ENCODE results near the gene CGB2. TPM values are rescaled to one million over a fixed set of nuclear protein-coding genes. Genes with fewer than 3 reads are reported as not detected.

The CGB2 gene
- total RNA-seq = 1.9 TPM in 1 of 2 replicates, not detected in the other

GRCh38 chr19:49031642-49032301 is at the start of gene CGB2:
TSS of gene CGB2 (plus strand) at chr19:49031890. CDS start at chr19:49032096, 206 bp downstream.

GRCh38 chr19:48993175-48994034 is 38.3 kb upstream of the CGB2 start, which contains the start of the genes GYS1 and RUVBL2:
TSS of gene GYS1 (minus strand) at chr19:48993309. CDS start at chr19:48993112, 197 bp downstream.
TSS of gene RUVBL2 (plus strand) at chr19:48993887. CDS start at chr19:48993912, 25 bp downstream.

GRCh38 chr19:49017041-49017665 is 14.5 kb upstream of the CGB2 start, which contains the start of gene LHB:
TSS of gene LHB (minus strand) at chr19:49017091. CDS start at chr19:49017081, 10 bp downstream.

GRCh38 chr19:49024233-49024632 is 7.5 kb upstream of the CGB2 start, which contains the start of gene CGB3:
TSS of gene CGB3 (minus strand) at chr19:49024333. CDS start at chr19:49023971, 362 bp downstream.

GRCh38 chr19:49036815-49037214 is 5.1 kb downstream of the CGB2 start, which contains the start of gene CGB1:
TSS of gene CGB1 (minus strand) at chr19:49036895. CDS start at chr19:49036711, 184 bp downstream.

GRCh38 chr19:49043548-49043947 is 11.9 kb downstream of the CGB2 start, which contains the start of gene CGB5:
TSS of gene CGB5 (plus strand) at chr19:49043848. CDS start at chr19:49044210, 362 bp downstream.

GRCh38 chr19:49049011-49049410 is 17.3 kb downstream of the CGB2 start, which contains the start of gene CGB8:
TSS of gene CGB8 (minus strand) at chr19:49049111. CDS start at chr19:49048739, 372 bp downstream.

GRCh38 chr19:49057636-49058234 is 26.0 kb downstream of the CGB2 start, which contains the start of gene CGB7:
TSS of gene CGB7 (minus strand) at chr19:49057749. CDS start at chr19:49055375, 2,374 bp downstream.

GRCh38 chr19:49064768-49065611 is 33.3 kb downstream of the CGB2 start, which contains the start of gene NTF4:
TSS of gene NTF4 (minus strand) at chr19:49064818. CDS start at chr19:49061997, 2,821 bp downstream.

Other genes starting within 250 kb of the CGB2 start
- 35.2 and 37.8 TPM in 2 replicates for gene BCAT2, start 220.9 kb upstream of the CGB2 start, total RNA-seq
- gene HSD17B14, start 195.4 kb upstream of the CGB2 start, total RNA-seq = 0.64 and 1.9 TPM in 2 replicates
- 3.8 and 5.5 TPM in 2 replicates for gene PLEKHA4, start 163.3 kb upstream of the CGB2 start, total RNA-seq
- gene PPP1R15A, start 159.5 kb upstream of the CGB2 start, total RNA-seq = 59.9 and 106 TPM in 2 replicates
- gene TULP2, start 133.1 kb upstream of the CGB2 start, total RNA-seq = 0.21 and 0.24 TPM in 2 replicates
- 90.8 and 93.4 TPM in 2 replicates for gene NUCB1, start 131.6 kb upstream of the CGB2 start, total RNA-seq
- 6.4 and 8.4 TPM in 2 replicates for gene DHDH, start 98.2 kb upstream of the CGB2 start, total RNA-seq
- 35.0 and 104 TPM in 2 replicates for gene BAX, start 77.0 kb upstream of the CGB2 start, total RNA-seq
- 3,392 and 8,392 TPM in 2 replicates for gene FTL, start 66.6 kb upstream of the CGB2 start, total RNA-seq
- 22.8 and 61.9 TPM in 2 replicates for gene GYS1, start 38.6 kb upstream of the CGB2 start, total RNA-seq
- 159 and 276 TPM in 2 replicates for gene RUVBL2, start 38.0 kb upstream of the CGB2 start, total RNA-seq
- 1.9 TPM in 1 of 2 replicates, not detected in the other for gene LHB, start 14.8 kb upstream of the CGB2 start, total RNA-seq
- gene CGB3, start 7.6 kb upstream of the CGB2 start, total RNA-seq = not detected in 2 replicates
- gene CGB1, start 5.0 kb downstream of the CGB2 start, total RNA-seq = not detected in 2 replicates
- gene CGB5, start 12.0 kb downstream of the CGB2 start, total RNA-seq = 0.24 TPM in 1 of 2 replicates, not detected in the other
- 0.48 TPM in 1 of 2 replicates, not detected in the other for gene CGB8, start 17.2 kb downstream of the CGB2 start, total RNA-seq
- 0.85 and 0.96 TPM in 2 replicates for gene CGB7, start 25.9 kb downstream of the CGB2 start, total RNA-seq
- 3.4 and 8.0 TPM in 2 replicates for gene NTF4, start 32.9 kb downstream of the CGB2 start, total RNA-seq
- gene KCNA7, start 40.8 kb downstream of the CGB2 start, total RNA-seq = under 0.01 TPM in 1 of 2 replicates, not detected in the other
- 79.5 and 91.6 TPM in 2 replicates for gene SNRNP70, start 53.6 kb downstream of the CGB2 start, total RNA-seq
- gene LIN7B, start 82.5 kb downstream of the CGB2 start, total RNA-seq = 2.6 and 10.1 TPM in 2 replicates
- gene C19orf73, start 87.3 kb downstream of the CGB2 start, total RNA-seq = 0.48 and 2.8 TPM in 2 replicates
- gene PPFIA3, start 87.7 kb downstream of the CGB2 start, total RNA-seq = 0.85 and 2.9 TPM in 2 replicates
- not detected in 2 replicates for gene HRC, start 123.5 kb downstream of the CGB2 start, total RNA-seq
- 17.7 and 21.2 TPM in 2 replicates for gene TRPM4, start 125.9 kb downstream of the CGB2 start, total RNA-seq

All from tracheal epithelial cell (primary cell).